GM12872 (cell line): ENCODE measurements around the gene SVBP.

Source experiments
- CTCF ChIP-seq: IDR thresholded peaks from 3 replicates; pipeline ENCODE4 v1.5.1; 2011; ENCODE audit warnings: low read depth, mild to moderate bottlenecking, low read length, moderate library complexity; ENCODE audit not compliant: insufficient read depth

Gene SVBP

DNA sequence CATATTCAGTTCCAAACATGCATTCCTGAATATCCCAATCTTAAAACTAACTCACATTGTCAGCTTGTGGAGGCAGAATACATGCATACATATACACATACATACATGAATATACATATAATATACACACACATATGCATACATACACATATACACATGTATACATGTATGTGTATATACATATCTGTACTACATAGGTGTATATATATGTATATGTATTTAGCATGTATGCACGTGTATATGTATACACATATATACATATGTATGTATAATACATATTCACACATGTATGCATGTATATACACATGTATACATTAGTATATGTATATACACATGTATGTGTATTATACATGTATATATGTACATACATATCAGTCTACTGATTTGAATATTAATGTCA, 28.0 kb upstream of the SVBP start:
- TF ChIP-seq CTCF = no peak

DNA sequence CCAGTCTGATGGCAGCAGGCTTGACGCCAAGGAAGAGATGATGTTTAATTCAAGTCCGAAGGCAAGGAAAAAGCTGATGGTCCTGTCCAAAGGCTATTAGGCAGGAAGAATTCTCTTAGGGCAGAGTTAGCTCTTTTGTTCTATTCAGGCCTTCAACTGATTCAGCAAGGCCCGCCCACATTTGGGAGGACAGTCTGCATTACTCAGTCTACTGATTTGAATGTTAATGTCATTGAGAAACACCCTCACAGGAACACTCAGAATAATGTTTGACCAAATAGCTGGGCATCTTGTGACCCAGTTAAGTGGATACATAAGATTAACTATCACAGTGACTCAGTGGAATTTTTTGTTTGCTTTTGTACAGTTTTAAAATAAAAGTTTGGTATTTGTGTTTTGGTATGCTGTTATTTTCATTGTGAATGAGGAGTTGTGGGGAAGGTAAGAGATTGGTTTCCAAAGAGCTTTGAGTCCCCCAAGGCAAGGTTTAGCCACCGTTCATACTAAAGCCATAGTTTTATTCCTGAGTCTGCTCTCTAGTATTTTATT, 27.5 kb upstream of the SVBP start:
- TF ChIP-seq CTCF = no peak

DNA sequence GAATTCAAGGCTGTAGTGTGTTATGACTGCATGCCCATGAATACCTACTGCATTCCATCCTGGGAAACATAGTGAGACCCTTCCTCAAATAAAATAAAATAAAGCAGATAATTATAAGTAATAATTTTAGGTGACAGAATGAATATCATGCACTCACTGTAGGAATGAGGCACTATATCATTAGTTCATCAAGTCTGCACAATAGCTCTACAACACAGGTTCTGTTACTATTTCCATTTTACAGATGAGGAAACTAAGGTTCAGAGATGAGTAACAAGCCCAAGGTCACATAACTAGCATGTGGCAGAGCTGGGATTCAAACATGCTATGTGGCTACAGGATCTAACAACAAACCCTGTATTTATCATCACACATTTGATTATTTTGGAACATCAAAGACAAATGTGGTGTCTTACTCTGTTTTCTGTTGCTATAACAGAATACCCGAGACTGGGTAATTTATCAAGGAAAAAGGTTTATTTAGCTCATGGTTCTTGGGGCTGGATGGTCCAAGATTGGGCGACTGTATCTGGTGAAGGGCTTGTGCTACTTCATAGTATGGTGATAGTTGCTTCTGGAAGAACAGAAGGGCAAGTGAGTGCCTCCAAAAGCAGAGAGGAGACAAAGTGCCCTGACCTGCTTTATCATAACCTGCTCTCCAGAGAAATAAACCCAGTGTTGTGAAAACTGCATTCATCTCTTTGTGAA, 24.4 kb upstream of the SVBP start:
- no peak for TF ChIP-seq CTCF

- no peak for TF ChIP-seq CTCF
Measured at GRCh38 chr1:42841010-42841409, 23.8 kb upstream of the SVBP start.

DNA sequence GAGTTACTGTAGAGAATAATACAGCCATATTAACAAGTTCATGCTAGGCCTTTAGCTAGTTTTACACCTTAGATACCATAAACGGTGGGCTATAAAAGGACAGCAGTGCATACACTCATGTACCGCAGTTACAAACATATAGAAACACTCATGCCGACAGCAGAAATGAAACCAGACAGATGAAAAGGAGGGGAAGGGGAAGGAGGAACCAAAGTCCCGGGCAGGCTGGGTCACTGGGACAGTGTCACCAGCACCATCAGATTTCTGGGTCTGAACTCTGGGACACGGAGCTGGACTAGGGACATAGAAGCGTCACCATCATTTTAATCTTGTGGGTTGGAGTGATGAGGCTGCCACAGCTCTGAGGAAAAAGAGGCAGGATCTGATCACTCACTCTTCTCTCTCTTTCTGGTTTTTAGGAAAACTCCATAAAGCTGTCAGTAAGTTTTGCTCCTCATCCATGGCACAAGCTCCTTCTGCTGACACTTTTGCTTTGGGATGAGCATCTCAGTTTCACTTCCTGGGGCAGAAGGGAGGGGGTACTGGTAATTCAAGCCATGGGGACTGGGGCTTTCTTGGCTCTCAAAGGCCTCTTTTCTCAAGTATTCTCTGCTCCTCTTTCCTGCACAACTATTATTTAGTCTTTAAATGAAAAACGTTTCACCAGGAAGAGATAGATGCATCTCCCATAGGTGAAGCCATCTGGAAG, 21.4 kb upstream of the SVBP start:
- no peak for TF ChIP-seq CTCF

DNA sequence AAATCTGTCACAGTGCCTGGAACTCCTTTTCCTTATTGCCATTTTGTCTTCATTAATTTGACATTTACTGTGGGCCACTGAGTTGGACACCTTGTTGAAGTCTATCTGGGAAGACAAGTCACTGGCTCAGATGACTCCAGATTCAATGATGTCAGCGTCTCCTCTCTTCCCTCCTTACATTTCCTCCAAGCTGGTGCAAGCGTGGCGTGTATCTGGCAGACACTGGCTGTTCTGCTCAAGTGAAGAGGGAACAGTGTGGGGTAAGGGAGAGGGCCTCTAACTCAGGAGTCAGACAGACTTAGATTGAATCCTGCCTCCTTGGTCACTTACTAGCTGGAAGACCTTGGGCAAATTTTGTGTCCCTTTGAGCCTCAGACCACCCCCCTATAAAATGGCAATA, 20.5 kb upstream of the SVBP start:
- no peak for TF ChIP-seq CTCF

DNA sequence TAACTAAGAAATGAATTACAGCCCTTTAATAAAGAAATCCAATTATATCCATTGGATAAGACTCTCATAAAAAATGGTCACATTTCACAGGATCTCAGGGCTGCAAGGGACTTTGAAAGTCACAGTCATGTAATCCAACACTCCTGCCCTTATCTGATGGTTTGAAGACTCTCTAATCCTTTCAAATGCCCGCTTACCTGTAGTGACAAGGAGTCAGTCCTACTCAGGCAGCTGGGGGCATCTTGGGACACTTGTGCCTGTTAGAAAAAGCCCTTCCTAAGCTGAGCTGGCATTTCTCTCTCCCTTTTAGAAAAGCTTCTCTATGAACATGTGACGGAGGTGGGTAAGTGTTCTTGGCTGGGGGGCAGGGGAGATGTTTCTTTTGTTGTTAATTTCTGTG, 18.2 kb upstream of the SVBP start:
- TF ChIP-seq CTCF = no peak
